Caco-2 (cell line): Measurements from ENCODE around the gene KLF15. TPM values are rescaled to one million over a fixed set of nuclear protein-coding genes. Genes with fewer than 3 reads are reported as not detected.

Source experiments
- BruUV-seq: library from RNA; stranded (reverse); fragments of 400-500 nt; replicated peaks from 2 replicates; lab custom pipeline; 2021; lab: Mats Ljungman, UMichigan
- CTCF ChIA-PET: fragments of 300-600 bp; sonication (Branson Sonifier 250); formaldehyde crosslinking; loops from one replicate; lab custom pipeline; 2022; ENCODE audit warnings: antibody characterized with exemption; lab: Charles Lee
- POLR2A ChIA-PET: fragments of 300-600 bp; sonication (Branson Sonifier 250); formaldehyde crosslinking; loops from one replicate; lab custom pipeline; 2022; ENCODE audit warnings: antibody characterized with exemption; lab: Charles Lee
- DNase-seq, 2 experiments: peaks; one replicate each; pipeline versions ENCODE4 v3.0.0 to v3.0.0-alpha.2; 2020 to 2022
- H3K27me3 ChIP-seq: replicated peaks from 2 replicates; pipeline ENCODE4 v1.6.0; 2011; ENCODE audit warnings: low read length; ENCODE audit not compliant: control insufficient read depth, insufficient read depth
- H3K36me3 ChIP-seq: 2 replicates; pipeline ENCODE4 v1.5.1; 2011; ENCODE audit warnings: low read length; ENCODE audit not compliant: control insufficient read depth, insufficient read depth
- H3K4me1 ChIP-seq: fragments of 250-450 bp; sonication (Bioruptor Pico); 2 replicates; pipeline ENCODE4 v1.5.1; 2020; ENCODE audit warnings: mild to moderate bottlenecking
- H3K4me3 ChIP-seq: 2 replicates; pipeline ENCODE4 v1.5.1; 2011; ENCODE audit warnings: low read depth, mild to moderate bottlenecking, control low read depth, low read length
- H3K9me3 ChIP-seq: fragments of 250-450 bp; sonication (Bioruptor Pico); 2 replicates; pipeline ENCODE4 v1.5.1; 2020; ENCODE audit warnings: mild to moderate bottlenecking, moderate library complexity
- H3K27ac Mint-ChIP-seq: one replicate; pipeline ENCODE4 v1.8.0; 2022; ENCODE audit warnings: mixed read lengths; ENCODE audit not compliant: unreplicated experiment
- H3K27me3 Mint-ChIP-seq: one replicate; pipeline ENCODE4 v1.8.0; 2022; ENCODE audit warnings: mixed read lengths; ENCODE audit not compliant: insufficient read depth, unreplicated experiment
- H3K36me3 Mint-ChIP-seq: one replicate; pipeline ENCODE4 v1.8.0; 2022; ENCODE audit warnings: mild to moderate bottlenecking, mixed read lengths; ENCODE audit not compliant: insufficient read depth, unreplicated experiment
- H3K4me1 Mint-ChIP-seq: one replicate; pipeline ENCODE4 v1.8.0; 2022; ENCODE audit warnings: low read depth, mixed read lengths; ENCODE audit not compliant: unreplicated experiment
- H3K4me3 Mint-ChIP-seq: one replicate; pipeline ENCODE4 v1.8.0; 2022; ENCODE audit warnings: mild to moderate bottlenecking, moderate library complexity, mixed read lengths; ENCODE audit not compliant: unreplicated experiment
- H3K9me3 Mint-ChIP-seq: one replicate; pipeline ENCODE4 v1.8.0; 2022; ENCODE audit warnings: mixed read lengths; ENCODE audit not compliant: unreplicated experiment
- intact Hi-C: fragments of 100-400 bp; cut with micrococcal nuclease; formaldehyde crosslinking; loops from one replicate; pipeline ENCODE4 v1.10.0; 2022; ENCODE audit not compliant: unreplicated experiment
- total RNA-seq: library from RNA; stranded (reverse); gene quantifications from 2 replicates; pipeline ENCODE4 v1.2.3, GENCODE V29; 2022
- TF ChIP-seq, protein P1 (sequence below), 2 experiments: fragments of 200-600 bp in 1 of 2; IDR thresholded peaks; 1 replicate in 1 of 2; 2 replicates in 1 of 2; pipeline versions ENCODE4 v1.5.1 to v1.8.0; 2011 to 2022; ENCODE audit warnings: antibody characterized with exemption in 1 of 2, control low read depth in 1 of 2, inconsistent platforms in 1 of 2, low read depth in 1 of 2, low read length in 1 of 2, mild to moderate bottlenecking in 1 of 2, moderate library complexity in 1 of 2; ENCODE audit not compliant: insufficient read depth in 1 of 2, severe bottlenecking in 1 of 2, unreplicated experiment in 1 of 2

KLF15 gene
- total RNA-seq, 1 experiment from 2014 or later: 2.7 TPM

DNA sequence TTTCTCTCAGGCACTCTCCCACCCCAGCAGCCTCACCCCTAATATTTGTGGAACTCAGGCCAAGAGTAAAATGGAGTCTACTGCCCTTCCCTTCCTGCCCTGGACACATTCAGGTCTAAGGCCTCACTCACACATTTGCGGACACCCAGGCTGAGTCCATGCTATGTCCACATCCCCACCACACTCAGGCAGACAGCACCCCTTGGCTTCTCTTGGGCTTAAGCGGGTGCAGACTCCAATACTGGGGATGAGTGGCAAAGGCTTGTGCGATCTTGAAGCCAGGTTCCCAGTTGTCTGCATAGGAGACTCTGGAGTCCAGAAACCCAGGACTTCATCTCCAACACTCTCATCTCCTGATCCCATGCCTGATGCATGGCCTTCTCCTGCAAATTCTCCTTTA, 20.0 kb upstream of the KLF15 start:
- no peak overlapping the region for H3K4me3 Mint-ChIP-seq

DNA sequence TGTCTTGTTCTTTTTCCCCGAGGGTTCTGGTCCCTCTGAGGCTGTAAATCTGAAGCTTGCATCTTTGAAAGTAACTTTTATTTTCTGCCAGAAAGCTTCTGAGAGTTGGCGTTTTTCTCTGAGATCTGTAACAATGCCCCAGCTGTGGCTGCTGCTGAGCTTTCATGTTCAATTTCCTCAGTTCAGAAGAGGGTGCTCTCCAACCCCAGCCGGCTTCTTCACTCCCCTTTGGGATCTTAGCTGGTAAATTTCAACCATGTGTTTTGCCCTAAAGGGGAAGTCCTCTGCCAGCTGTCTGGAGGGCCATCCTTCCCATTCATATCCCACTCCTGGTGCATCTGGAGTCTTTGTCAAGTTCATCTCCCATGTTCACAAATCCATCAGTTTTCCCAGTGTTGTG, 19.2 kb upstream of the KLF15 start:
- Histone ChIP-seq H3K4me3 (no peak overlapping the region), H3K4me1 (no peaks in the 10 kb centered on the region), H3K9me3 (no peaks in the 10 kb centered on the region), H3K36me3 (no peaks in the 10 kb centered on the region), H3K27me3 (no peaks in the 10 kb centered on the region)
- intact Hi-C loops: no loop called here
- Mint-ChIP-seq H3K9me3 (no peaks in the 10 kb centered on the region), H3K36me3 (no peaks in the 10 kb centered on the region), H3K27me3 (peaks cover 2% of the 10 kb centered on the region), H3K27ac (no peak overlapping the region), H3K4me3 (no peak overlapping the region), H3K4me1 (no peaks in the 10 kb centered on the region)
- CTCF ChIA-PET: no interaction called here
- DNase-seq: no peak
- POLR2A ChIA-PET: no interaction called here
- BruUV-seq: no TSS peak
- TF ChIP-seq, protein P1, sequence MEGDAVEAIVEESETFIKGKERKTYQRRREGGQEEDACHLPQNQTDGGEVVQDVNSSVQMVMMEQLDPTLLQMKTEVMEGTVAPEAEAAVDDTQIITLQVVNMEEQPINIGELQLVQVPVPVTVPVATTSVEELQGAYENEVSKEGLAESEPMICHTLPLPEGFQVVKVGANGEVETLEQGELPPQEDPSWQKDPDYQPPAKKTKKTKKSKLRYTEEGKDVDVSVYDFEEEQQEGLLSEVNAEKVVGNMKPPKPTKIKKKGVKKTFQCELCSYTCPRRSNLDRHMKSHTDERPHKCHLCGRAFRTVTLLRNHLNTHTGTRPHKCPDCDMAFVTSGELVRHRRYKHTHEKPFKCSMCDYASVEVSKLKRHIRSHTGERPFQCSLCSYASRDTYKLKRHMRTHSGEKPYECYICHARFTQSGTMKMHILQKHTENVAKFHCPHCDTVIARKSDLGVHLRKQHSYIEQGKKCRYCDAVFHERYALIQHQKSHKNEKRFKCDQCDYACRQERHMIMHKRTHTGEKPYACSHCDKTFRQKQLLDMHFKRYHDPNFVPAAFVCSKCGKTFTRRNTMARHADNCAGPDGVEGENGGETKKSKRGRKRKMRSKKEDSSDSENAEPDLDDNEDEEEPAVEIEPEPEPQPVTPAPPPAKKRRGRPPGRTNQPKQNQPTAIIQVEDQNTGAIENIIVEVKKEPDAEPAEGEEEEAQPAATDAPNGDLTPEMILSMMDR (IDR thresholded peaks at IDR 0.05; ENCODE audit: insufficient read depth in 1 of 2, low read depth in 1 of 2, low read length in 1 of 2, severe bottlenecking in 1 of 2, unreplicated experiment in 1 of 2): no peak

More for the DNA sequence above, 20.0 kb upstream of the KLF15 start:
- no TSS peak for BruUV-seq
- Histone ChIP-seq H3K4me1 (no peaks in the 10 kb centered on the region), H3K9me3 (no peaks in the 10 kb centered on the region), H3K36me3 (no peaks in the 10 kb centered on the region), H3K27me3 (no peaks in the 10 kb centered on the region), H3K4me3 (no peak overlapping the region)
- no peak overlapping the region for H3K27ac Mint-ChIP-seq
- no peaks in the 10 kb centered on the region for H3K9me3 Mint-ChIP-seq
- H3K4me1 Mint-ChIP-seq: no peaks in the 10 kb centered on the region
- TF ChIP-seq, protein P1 (IDR thresholded peaks at IDR 0.05; ENCODE audit: insufficient read depth in 1 of 2, low read depth in 1 of 2, low read length in 1 of 2, severe bottlenecking in 1 of 2, unreplicated experiment in 1 of 2): no peak
- ChIA-PET POLR2A (no interaction called here), CTCF (no interaction called here)
- DNase-seq: no peak
- H3K27me3 Mint-ChIP-seq: peaks cover 2% of the 10 kb centered on the region
- intact Hi-C loops: no loop called here
- no peaks in the 10 kb centered on the region for H3K36me3 Mint-ChIP-seq

DNA sequence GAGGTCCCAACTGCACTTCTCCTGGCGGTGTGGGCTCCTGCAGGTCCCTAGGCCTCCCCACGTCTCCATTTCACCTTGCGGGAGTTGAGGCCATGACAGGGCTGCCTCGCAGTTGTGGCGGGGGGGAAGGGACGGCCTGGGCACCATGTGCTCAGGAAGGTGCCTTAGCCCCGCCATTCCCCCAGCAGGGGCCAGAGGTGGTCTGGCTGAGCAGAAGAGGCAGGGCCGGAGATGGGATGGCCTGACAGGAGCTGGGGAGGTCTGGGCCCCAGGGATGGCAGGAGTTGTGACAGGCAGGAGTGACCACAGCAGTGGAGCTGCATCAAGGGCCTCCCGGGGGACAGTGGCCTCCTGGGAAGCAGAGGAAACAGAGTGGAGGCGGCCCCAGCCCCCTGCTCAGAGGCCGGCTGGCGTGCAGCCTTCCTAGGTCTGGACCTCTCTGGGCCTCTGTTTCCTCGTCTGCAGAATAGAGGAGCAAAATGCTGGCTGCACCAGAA, 18.7 kb upstream of the KLF15 start:
- H3K36me3 Mint-ChIP-seq: no peaks in the 10 kb centered on the region
- H3K4me3 Mint-ChIP-seq: no peak overlapping the region
- no peaks in the 10 kb centered on the region for H3K4me1 Mint-ChIP-seq
- no peak for DNase-seq
- BruUV-seq: no TSS peak
- no peaks in the 10 kb centered on the region for H3K9me3 Mint-ChIP-seq
- intact Hi-C loops: no loop called here
- ChIA-PET POLR2A (no interaction called here), CTCF (no interaction called here)
- no peak overlapping the region for H3K27ac Mint-ChIP-seq
- no peaks in the 10 kb centered on the region for H3K9me3 ChIP-seq
- TF ChIP-seq, protein P1 (IDR thresholded peaks at IDR 0.05; ENCODE audit: insufficient read depth in 1 of 2, low read depth in 1 of 2, low read length in 1 of 2, severe bottlenecking in 1 of 2, unreplicated experiment in 1 of 2): no peak
- no peaks in the 10 kb centered on the region for H3K36me3 ChIP-seq
- no peaks in the 10 kb centered on the region for H3K4me1 ChIP-seq
- no peaks in the 10 kb centered on the region for H3K27me3 ChIP-seq
- no peak overlapping the region for H3K4me3 ChIP-seq
- H3K27me3 Mint-ChIP-seq: peaks cover 2% of the 10 kb centered on the region
